CD14-positive monocyte (primary cell): ENCODE data around the gene TMEM61. TPM values are rescaled to one million over a fixed set of nuclear protein-coding genes. Genes with fewer than 3 reads are reported as not detected.

ENCODE experiments used
- DNase-seq, 3 donors: peaks; one replicate each; pipeline ENCODE4 v3.0.0-alpha.2; 2011 to 2022
- H2AFZ ChIP-seq: 2 replicates; pipeline ENCODE4 v1.6.0; 2012; ENCODE audit warnings: mild to moderate bottlenecking, low read depth, low read length, inconsistent platforms; ENCODE audit not compliant: insufficient read depth, poor library complexity, severe bottlenecking
- H3K27ac ChIP-seq, 2 donors: 1 replicate in 1 of 2; 2 replicates in 1 of 2; pipeline ENCODE4 v1.5.1; 2012 to 2013; ENCODE audit warnings: low read length in 2 of 2, control low read depth in 1 of 2, inconsistent platforms in 1 of 2, low read depth in 1 of 2, mild to moderate bottlenecking in 1 of 2
- H3K27me3 ChIP-seq, 2 donors: one replicate each; pipeline versions ENCODE4 v1.6.0 to v1.6.1; 2011 to 2013; ENCODE audit warnings: low read length in 2 of 2; ENCODE audit not compliant: control insufficient read depth in 2 of 2, insufficient read depth in 2 of 2
- H3K36me3 ChIP-seq, 2 donors: replicated peaks in 1 of 2; 1 replicate in 1 of 2; 2 replicates in 1 of 2; pipeline versions ENCODE4 v1.5.1 to v1.6.1; 2012 to 2013; ENCODE audit warnings: low read length in 2 of 2, control low read depth in 1 of 2, inconsistent platforms in 1 of 2, mild to moderate bottlenecking in 1 of 2; ENCODE audit not compliant: insufficient read depth in 2 of 2, control insufficient read depth in 1 of 2
- H3K4me1 ChIP-seq, 2 donors: 1 replicate in 1 of 2; 2 replicates in 1 of 2; pipeline versions ENCODE4 v1.5.1 to v1.6.1; 2012 to 2013; ENCODE audit warnings: low read length in 2 of 2, control low read depth in 1 of 2, inconsistent platforms in 1 of 2, mild to moderate bottlenecking in 1 of 2, moderate library complexity in 1 of 2; ENCODE audit not compliant: insufficient read depth in 2 of 2, control insufficient read depth in 1 of 2
- H3K4me2 ChIP-seq: replicated peaks from 2 replicates; pipeline ENCODE3; 2012; ENCODE audit warnings: low read length, moderate library complexity, mild to moderate bottlenecking; ENCODE audit not compliant: poor library complexity, severe bottlenecking; ENCODE audit errors: extremely low read depth
- H3K4me3 ChIP-seq, 3 experiments: fragments of 200-600 bp in 1 of 3; sonication (generic) in 1 of 3; replicated peaks in 1 of 3; 1 replicate in 2 of 3; 2 replicates in 1 of 3; pipeline ENCODE4 v1.5.1; 2011 to 2013; ENCODE audit warnings: low read length in 3 of 3, mild to moderate bottlenecking in 3 of 3, control low read depth in 2 of 3, low read depth in 2 of 3, inconsistent platforms in 1 of 3, moderate library complexity in 1 of 3
- H3K79me2 ChIP-seq: 2 replicates; pipeline ENCODE4 v1.6.0; 2012; ENCODE audit warnings: mild to moderate bottlenecking, control low read depth, inconsistent platforms, low read length, moderate library complexity; ENCODE audit not compliant: insufficient read depth
- H3K9ac ChIP-seq: 2 replicates; pipeline ENCODE4 v1.6.0; 2017; ENCODE audit warnings: low read length, mild to moderate bottlenecking; ENCODE audit not compliant: insufficient read depth, poor library complexity, severe bottlenecking
- H3K9me3 ChIP-seq, 2 donors: replicated peaks in 1 of 2; 1 replicate in 1 of 2; 2 replicates in 1 of 2; pipeline versions ENCODE4 v1.5.1 to v1.6.1; 2012 to 2013; ENCODE audit warnings: low read length in 2 of 2, control low read depth in 1 of 2; ENCODE audit not compliant: control insufficient read depth in 1 of 2, insufficient read depth in 1 of 2
- H4K20me1 ChIP-seq: 2 replicates; pipeline ENCODE4 v1.6.0; 2012; ENCODE audit warnings: mild to moderate bottlenecking, low read length, control low read depth, moderate library complexity; ENCODE audit not compliant: insufficient read depth
- H3K27ac Mint-ChIP-seq, 7 donors: one replicate each; pipeline ENCODE4 v1.8.0; 2020; ENCODE audit warnings: mild to moderate bottlenecking in 7 of 7, mixed read lengths in 7 of 7, moderate library complexity in 6 of 7, inconsistent platforms in 2 of 7
- H3K27me3 Mint-ChIP-seq, 3 donors: one replicate each; pipeline ENCODE4 v1.8.0; 2021 to 2022; ENCODE audit warnings: low read depth in 3 of 3, mild to moderate bottlenecking in 3 of 3, mixed read lengths in 3 of 3, moderate library complexity in 3 of 3, inconsistent platforms in 1 of 3
- H3K36me3 Mint-ChIP-seq, 2 donors: one replicate each; pipeline ENCODE4 v1.8.0; 2020; ENCODE audit warnings: mixed read lengths in 2 of 2, inconsistent platforms in 1 of 2, mild to moderate bottlenecking in 1 of 2
- H3K4me1 Mint-ChIP-seq: one replicate; pipeline ENCODE4 v1.8.0; 2020; ENCODE audit warnings: mild to moderate bottlenecking, mixed read lengths
- H3K4me3 Mint-ChIP-seq, 2 donors: one replicate each; pipeline ENCODE4 v1.8.0; 2020; ENCODE audit warnings: mild to moderate bottlenecking in 2 of 2, mixed read lengths in 2 of 2, moderate library complexity in 1 of 2
- H3K9me3 Mint-ChIP-seq, 7 donors: one replicate each; pipeline ENCODE4 v1.8.0; 2020 to 2022; ENCODE audit warnings: mixed read lengths in 7 of 7, mild to moderate bottlenecking in 6 of 7, moderate library complexity in 6 of 7, inconsistent platforms in 2 of 7
- CTCF ChIP-seq: fragments of 200-600 bp; IDR thresholded peaks from one replicate; pipeline ENCODE4 v1.8.0; 2022; ENCODE audit warnings: antibody characterized with exemption, mild to moderate bottlenecking
- WGBS: methylation state at CpG from one replicate; pipeline ENCODE4 v1.1.5; 2013; ENCODE audit warnings: missing lambda C conversion rate; ENCODE audit not compliant: insufficient coverage; 5-methylcytosine and 5-hydroxymethylcytosine counted together
- intact Hi-C, 2 donors: fragments of 100-400 bp; cut with micrococcal nuclease; formaldehyde crosslinking; loops; one replicate each; pipeline versions ENCODE4 v1.15.0 to v1.15.1; 2023
- polyA plus RNA-seq, 3 donors: library from polyadenylated mRNA; depleted of rRNA in 1 of 3; unstranded in 2 of 3; stranded (reverse) in 1 of 3; fragments of 300-500 nt in 2 of 3; fragments of >200 nt in 1 of 3; fragmentation: Illumina TruSeq in 2 of 3; gene quantifications; 1 replicate in 2 of 3; 2 replicates in 1 of 3; pipeline ENCODE4 v1.2.3, GENCODE V29; 2012 to 2021

TMEM61 gene
- polyA plus RNA-seq, 3 donors: not detected

GRCh38 chr1:54987427-54987826 is 7.0 kb downstream of the TMEM61 start:
- DNase-seq: no peak
- Histone ChIP-seq H3K27me3 (peaks cover 2 to 5% of the 10 kb centered on the region in 2 donors), H2AFZ (no peak overlapping the region), H4K20me1 (no peaks in the 10 kb centered on the region), H3K79me2 (no peaks in the 10 kb centered on the region), H3K27ac (no peak overlapping the region), H3K9ac (no peak overlapping the region), H3K4me2 (no peak overlapping the region), H3K4me1 (no peaks in the 10 kb centered on the region), H3K36me3 (no peaks in the 10 kb centered on the region), H3K9me3 (no peaks in the 10 kb centered on the region), H3K4me3 (no peak overlapping the region)
- peaks cover 0 to 3% (median 0%) of the 10 kb centered on the region in 7 donors for H3K9me3 Mint-ChIP-seq
- no peak for TF ChIP-seq CTCF
- WGBS: 89% methylated on average over 2 of the region's 2 CpGs
- no peak overlapping the region for H3K27ac Mint-ChIP-seq
- H3K36me3 Mint-ChIP-seq: no peaks in the 10 kb centered on the region
- H3K4me3 Mint-ChIP-seq: no peak overlapping the region
- peaks cover 14 to 21% (median 14%) of the 10 kb centered on the region in 3 donors for H3K27me3 Mint-ChIP-seq
- H3K4me1 Mint-ChIP-seq: no peaks in the 10 kb centered on the region
- intact Hi-C loops: no loop called here

- peaks cover 9 to 18% (median 14%) of the 10 kb centered on the region in 3 donors for H3K27me3 Mint-ChIP-seq
- Histone ChIP-seq H3K79me2 (no peaks in the 10 kb centered on the region), H3K4me2 (no peak overlapping the region), H3K4me3 (no peak overlapping the region), H3K9ac (no peak overlapping the region), H3K27me3 (no peaks in the 10 kb centered on the region), H2AFZ (no peak overlapping the region), H3K4me1 (no peaks in the 10 kb centered on the region), H4K20me1 (no peaks in the 10 kb centered on the region), H3K36me3 (no peaks in the 10 kb centered on the region), H3K9me3 (no peaks in the 10 kb centered on the region), H3K27ac (no peak overlapping the region)
- intact Hi-C loops: no loop called here
- H3K36me3 Mint-ChIP-seq: no peaks in the 10 kb centered on the region
- TF ChIP-seq CTCF: no peak
- 84% methylated on average over 6 of the region's 8 CpGs for WGBS
- no peak overlapping the region for H3K27ac Mint-ChIP-seq
- no peaks in the 10 kb centered on the region for H3K4me1 Mint-ChIP-seq
- H3K9me3 Mint-ChIP-seq: peaks cover 0 to 3% (median 0%) of the 10 kb centered on the region in 7 donors
- no peak overlapping the region for H3K4me3 Mint-ChIP-seq
- DNase-seq: no peak
These were observed 7.7 kb downstream of the TMEM61 start for GRCh38 chr1:54987919-54988705.
